Skeletal muscle cell (primary cell): Measurements from ENCODE around the gene SORBS1.

Source experiments
- DNase-seq: peaks from one replicate; pipeline ENCODE4 v3.0.0-alpha.2; 2010; ENCODE audit warnings: low read depth
- H3K4me3 ChIP-seq: 2 replicates; pipeline ENCODE4 v1.5.1; 2011; ENCODE audit warnings: low read depth, mild to moderate bottlenecking, control low read depth, low read length, moderate library complexity

The SORBS1 gene

DNA sequence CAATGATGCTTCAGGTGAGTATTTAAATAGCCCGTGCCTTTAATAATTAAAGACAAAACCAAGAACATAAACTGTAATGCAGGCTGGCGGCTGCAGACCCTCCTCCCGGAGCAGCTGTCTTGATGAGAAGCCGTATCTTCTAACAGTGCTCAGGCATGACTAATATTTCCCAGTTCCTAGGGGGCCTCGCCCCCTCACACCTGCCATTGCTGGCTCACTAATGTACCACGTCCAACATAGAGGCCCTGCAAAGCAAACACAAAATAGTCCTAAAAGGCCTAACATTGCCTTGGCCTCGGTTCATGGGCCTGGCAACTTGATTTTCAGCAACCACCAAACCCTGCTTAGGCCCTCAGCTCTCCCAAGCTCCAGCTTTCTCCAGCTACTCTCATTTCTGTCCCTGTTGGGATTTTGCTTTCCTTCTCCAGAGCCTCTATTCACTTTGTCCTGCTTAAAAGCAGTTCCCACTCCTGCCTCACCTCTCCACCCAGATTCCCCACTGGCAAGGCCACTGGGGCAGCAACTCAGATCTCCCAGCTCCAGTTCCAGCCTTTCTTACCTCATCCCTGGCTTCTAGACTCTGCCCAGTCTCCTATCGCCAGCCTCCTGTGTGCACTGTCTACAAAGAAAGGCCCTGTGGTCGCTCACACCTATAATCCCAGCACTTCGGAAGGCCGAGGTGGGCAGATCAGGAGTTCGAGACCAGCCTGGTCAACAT is 16.2 kb downstream of the SORBS1 start:
- DNase-seq, result no peak

DNA sequence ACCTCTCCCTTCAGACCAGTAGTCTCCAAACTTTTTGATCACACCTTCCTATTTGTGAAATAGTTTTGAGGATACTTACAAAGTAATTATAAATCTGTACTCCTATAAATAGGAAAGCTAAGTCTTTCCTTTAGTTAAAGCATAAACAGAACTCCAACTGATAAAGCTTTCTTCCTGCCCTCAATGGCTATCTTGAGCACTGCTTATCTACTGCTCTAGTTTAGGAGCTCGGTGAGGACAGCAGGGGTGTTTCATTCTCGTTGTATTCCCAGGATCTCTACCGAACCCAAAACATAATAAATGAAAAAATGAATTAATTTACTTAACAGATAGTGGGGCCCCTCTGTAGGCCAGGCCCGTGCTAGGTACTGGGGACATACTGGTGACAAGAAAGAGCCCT is 17.7 kb downstream of the SORBS1 start:
- DNase-seq, result no peak
- no peak overlapping the region for H3K4me3 ChIP-seq

More for the DNA sequence above, 16.2 kb downstream of the SORBS1 start:
- H3K4me3 ChIP-seq, result no peak overlapping the region

DNA sequence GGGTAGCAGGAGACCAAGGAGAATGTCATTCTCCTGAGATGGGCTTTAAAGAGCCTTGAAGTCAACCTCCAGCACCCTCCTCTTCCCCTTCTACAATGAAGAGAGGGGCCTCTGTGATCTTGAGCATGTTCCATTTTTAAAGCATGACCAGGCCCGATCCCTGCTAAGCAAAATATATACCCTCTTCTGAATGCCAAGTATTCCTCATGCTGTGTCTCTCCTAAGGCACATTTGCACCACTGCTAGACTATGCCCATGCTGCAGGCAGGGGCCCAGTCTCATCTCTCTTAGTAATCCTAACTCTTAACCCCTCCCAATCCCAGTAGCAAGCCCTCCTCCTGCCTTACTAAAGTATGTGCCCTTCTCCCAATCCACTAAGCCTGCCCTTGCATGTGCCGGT is 18.4 kb downstream of the SORBS1 start:
- no peak overlapping the region for H3K4me3 ChIP-seq
- no peak for DNase-seq

DNA sequence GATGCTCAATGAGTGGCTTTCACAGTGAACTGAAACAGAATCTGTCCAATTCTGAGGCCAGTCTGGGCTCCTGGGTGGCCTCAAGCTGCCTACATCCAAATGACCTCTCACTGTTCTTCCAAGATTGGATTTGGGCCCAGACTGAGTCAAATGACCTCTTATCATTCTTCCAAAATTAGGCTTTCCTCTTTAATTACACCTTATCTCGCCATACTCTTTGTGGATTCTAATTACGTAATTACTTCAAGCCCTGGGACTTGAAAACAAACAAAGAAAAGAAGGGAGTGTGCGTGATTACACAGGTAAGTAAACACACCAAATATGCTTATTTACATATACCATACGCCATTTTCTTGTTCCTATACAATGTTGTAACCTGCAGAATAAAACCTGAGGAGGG is 18.8 kb downstream of the SORBS1 start:
- H3K4me3 ChIP-seq, result no peak overlapping the region
- no peak for DNase-seq

DNA sequence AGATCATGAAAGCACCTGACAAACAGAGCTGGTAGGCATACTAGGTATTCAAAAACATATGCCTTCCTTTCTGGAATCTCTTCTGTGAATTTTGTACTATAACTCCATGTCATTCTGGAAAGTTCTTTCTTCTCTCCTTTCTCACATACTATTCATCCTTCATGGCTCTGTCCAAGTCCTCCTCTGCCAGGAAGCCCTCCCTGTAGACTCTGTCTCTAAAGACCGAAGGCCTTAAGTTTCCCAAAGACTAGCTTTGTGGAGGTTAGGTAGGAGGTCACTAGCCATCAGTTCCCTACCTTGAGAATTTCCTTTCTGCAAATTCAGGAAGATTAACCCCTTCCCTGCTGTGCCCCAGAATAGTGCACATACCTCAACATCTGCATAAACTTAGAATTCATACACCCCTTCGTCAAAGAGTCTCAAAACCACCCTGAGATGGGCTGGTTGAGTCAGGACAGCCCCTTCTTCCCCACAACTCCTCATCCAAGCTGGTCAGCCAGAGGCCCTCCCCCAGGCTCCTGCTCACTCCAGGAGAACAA is 20.6 kb downstream of the SORBS1 start:
- no peak overlapping the region for H3K4me3 ChIP-seq
- no peak for DNase-seq

DNA sequence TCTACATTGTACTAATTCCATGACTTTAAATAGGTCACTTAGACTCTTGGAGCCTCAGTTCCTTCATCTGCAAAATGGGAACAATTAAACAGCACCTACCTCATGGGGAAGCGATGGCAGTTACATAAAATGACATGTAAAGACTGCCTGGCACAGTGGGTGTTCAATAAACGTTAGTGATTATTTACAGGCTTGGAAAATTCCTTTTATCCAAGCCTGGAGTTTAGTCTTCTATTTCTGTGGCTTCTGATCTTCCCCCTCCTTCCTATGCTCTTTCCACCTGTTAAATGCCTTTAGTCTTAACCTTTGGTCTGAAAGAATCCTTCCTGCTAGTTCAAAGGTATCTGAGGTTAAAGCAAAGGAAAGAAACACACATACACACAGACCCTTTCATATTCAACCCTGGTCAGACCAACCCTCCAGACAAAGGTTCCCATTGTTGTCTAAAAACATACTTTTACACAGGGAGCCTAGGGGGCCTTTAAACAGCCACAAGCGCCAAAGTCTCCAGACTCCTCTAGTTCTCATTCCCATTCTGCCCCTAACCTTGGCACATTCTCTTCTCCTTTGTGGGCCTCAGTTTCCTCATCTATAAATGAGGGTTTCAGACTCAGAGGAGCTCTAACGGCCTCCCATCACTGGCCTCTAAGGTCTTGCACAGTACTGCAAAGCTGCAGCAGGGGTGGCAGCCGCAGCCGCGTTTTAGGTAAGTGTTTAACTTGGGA is 21.4 kb downstream of the SORBS1 start:
- H3K4me3 ChIP-seq, result no peak overlapping the region
- no peak for DNase-seq

DNA sequence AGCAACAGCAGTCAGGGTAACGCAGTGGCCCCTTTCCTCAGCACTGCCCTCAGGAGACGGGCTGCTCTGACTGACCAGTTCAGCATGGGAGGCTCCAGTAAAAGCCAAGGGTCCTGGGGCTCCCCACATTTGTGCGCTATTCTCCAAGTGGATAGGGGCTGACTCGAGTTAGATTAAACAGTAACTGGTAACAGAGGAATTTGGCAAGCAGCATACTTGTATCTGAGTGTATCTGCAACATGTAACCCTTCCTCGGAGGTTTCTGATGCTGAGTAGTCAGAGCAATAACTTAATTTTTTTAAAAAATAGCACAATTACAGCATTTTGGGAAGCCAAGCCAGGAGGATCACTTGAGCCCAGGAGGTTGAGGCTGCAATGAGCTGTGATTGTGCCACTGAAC is 22.8 kb downstream of the SORBS1 start:
- DNase-seq, result no peak
- H3K4me3 ChIP-seq, result no peak overlapping the region

DNA sequence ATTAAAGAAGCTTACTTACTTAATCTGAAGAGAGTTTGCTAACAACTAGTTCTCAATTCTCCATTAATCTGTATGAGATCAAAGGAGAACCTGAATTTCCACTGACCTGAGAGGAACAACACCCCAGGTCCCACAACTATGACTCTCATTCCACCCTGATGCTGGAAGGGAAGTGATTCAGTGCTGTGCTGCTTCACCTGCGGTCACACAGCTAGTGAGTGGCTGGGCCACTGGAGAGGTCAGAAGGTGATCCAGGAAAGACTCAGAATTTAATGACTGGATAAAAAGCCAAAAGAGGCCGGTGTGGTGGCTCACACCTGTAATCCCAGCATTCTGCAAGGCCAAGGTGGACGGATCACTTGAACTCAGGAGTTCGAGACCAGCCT is 23.6 kb downstream of the SORBS1 start:
- no peak for DNase-seq
- no peak overlapping the region for H3K4me3 ChIP-seq

DNA sequence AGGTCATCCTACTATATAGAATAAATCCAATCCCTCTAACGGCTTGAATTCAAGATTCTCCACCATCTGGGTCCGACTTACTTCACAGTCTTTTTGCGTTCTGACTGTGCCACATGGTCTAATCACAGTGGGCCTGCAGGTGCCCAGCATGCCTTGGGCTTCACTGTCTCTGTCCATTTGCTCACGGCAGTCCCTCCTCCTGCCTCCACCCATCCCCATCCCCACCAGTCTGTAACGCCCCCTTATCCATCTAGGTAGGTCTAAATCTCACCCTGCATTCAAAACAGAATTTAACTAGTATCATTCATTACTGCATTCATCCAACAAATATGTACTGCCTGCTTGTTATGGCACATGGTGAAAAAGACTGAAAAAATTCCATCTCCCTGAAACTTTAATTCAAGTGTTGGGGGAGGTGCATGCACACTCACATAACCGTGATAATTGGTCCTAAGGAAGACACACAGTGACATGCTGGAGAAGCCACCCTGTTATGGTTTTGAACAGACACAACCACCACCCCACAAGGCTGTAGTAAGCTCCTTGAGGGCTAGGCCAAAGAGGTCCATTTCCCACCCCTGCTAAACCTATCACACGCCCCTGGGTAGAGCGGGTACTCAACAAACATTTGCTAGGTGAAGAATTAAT is 24.2 kb downstream of the SORBS1 start:
- DNase-seq, result no peak
- H3K4me3 ChIP-seq, result no peak overlapping the region

DNA sequence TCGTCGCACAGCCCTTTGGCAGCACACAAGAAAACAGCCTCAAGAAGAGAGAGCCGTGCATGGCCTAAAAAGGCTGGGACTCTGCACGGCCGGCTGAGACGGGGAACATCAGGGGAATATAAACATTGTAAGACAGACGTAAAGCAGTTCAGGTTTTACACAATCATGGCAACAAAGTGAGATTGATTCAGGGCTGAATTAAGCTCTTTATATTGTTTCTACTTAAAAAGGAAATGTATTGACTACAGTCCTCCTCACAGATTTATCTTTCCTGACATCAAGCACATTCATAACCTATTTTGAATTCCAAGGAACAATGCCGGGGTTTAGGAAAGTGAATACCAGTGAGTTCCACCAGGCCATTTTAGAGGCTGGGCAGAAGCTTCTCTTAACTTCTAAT is 25.2 kb downstream of the SORBS1 start:
- no peak for DNase-seq
- no peak overlapping the region for H3K4me3 ChIP-seq

DNA sequence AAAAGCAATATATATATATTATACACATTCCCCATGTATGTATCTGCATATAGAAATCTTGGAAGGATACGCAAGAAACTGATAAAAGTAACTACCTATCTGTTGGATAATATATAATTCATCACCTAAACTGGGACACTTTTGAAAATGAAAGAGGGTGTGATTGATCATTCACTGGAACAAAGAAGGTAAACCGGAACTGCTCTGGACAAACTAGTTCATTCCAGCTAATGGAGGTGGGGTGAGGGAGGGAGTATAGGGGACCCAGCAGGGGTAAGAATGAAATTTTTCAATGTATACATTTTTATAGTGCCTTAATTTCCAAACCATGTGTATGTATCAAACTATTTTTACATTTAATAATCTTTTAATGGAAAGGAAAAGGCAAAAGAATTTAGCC is 25.6 kb downstream of the SORBS1 start:
- no peak overlapping the region for H3K4me3 ChIP-seq
- DNase-seq, result no peak

DNA sequence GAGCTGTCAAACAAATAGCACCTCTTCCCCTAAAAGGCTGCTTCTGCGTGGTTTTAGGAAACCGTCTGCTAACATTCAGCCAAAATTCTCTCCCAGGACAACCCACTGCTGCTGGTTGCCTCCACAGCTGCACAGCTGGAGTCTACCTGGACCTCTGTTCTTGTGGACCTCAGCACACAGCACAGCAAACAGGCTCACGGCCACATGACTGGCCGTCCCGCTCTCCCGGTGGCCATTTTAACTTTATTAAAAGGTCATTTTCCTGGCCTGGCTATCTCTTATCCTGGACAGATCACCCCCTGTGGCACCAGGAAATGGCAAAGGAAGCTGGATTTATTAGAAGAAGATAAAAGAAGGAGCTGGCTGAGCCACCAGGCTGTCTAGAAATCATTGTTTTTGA is 27.6 kb downstream of the SORBS1 start:
- no peak for DNase-seq
- H3K4me3 ChIP-seq, result no peak overlapping the region

DNA sequence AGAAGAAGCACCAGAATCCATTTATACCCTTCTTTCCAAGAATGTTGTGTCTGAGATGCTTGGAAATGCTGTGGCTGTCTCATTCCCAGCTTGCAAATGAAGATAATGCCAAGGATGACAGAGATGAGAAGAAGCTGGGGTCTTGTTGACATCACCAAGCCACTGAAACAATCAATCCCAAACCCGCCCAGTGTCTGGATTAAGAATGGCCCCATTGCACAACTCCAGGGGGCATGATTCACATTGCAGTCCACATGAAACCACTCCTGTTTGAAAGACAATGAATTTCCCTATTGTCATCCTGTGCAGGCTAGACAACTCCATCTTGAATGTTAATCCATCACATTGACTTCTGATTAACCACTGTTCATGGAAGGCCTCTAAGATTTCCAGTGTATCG is 28.6 kb downstream of the SORBS1 start:
- no peak overlapping the region for H3K4me3 ChIP-seq
- DNase-seq, result no peak

DNA sequence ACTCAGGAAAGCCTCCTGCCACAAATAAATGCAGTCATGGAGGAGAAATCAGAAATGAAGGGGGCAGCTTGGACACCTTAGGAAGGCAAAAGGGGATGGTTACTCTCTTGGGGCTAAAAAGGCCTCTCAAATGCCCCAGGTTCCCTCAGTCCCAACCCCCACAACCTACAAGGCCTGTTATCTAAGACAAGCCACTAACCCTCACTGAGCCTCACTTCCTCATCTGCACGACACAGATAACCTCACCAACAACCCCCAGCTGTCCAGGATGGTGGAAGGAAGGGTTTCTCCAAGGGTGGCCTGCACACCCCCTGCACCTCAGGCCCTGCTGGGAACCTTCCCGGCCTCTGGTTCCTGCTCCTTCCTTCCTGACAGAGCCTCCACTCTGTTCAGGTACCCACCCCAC is 29.2 kb downstream of the SORBS1 start:
- H3K4me3 ChIP-seq, result no peak overlapping the region
- DNase-seq, result no peak

DNA sequence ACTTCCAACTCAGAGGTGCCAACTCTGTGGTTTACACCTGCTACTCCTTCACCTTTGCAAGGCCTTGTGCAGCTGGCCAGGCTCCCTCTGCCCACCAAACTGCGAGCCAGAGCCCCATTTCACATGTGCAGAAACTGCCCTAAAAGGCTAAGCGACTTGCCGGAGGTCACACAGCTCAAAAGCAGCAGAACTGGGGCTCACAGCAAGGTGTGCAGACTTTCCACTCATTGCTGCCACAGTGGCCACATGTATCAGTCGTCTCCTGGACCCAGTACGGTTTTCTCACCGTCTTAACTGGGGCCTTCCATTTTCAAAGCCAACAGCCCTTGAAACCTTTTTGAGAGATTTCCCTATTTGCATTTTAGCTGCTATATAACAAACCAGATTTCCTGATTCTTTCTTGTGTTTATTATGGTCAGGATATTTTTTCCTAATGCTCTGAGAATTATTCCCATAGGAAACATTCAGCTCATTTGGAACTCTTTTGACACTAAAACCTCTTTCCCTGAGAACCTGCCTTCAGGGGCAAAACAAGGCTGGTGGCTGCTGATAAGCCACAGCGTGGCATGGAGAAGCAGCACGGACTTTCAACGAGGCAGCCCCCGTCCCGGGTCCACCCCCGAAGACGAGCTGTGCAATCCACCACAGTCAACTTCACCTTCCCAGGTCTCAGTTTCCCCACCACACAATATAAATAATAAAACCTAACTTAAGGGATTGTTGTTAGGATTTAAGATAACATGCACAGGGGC is 29.9 kb downstream of the SORBS1 start:
- no peak overlapping the region for H3K4me3 ChIP-seq
- DNase-seq, result no peak

DNA sequence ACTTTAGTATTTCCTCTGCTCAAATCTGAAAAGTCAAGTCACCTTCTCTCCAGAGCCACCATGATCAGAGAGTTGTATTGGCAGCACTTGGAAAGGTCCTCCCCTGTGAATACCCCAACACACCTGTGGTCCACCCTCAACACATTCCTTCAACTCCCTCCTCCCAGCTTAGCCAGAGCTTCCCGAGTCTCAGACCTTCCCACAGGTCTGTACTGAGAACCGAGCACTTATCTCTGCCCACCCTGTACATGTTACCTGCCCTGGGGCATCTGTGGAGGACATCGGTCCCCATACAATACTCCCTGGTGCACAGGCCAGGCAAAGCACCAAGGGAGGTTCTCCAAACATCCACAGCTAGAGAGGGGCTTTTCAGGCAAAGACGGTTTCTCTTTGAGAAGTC is 30.6 kb downstream of the SORBS1 start:
- no peak overlapping the region for H3K4me3 ChIP-seq
- DNase-seq, result no peak

DNA sequence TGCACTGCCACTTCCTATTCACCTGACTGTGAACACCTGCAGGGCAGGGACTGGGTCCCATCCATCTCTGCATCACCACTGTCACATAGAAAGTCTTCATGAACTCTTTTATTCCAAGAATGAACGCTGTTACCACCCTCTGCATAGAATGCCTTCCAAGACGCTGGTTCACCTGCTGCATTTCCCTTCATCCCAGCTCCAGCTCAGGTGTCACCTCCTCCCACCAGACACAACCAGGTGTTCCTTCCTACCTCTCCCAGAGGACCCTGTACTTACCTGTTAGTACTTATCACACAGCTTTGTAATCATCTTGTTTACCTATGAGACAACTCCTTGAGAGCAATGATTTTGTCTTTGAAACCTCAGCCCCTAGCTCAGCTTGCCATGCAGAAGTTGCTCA is 31.1 kb downstream of the SORBS1 start:
- no peak for DNase-seq
- H3K4me3 ChIP-seq, result no peak overlapping the region

DNA sequence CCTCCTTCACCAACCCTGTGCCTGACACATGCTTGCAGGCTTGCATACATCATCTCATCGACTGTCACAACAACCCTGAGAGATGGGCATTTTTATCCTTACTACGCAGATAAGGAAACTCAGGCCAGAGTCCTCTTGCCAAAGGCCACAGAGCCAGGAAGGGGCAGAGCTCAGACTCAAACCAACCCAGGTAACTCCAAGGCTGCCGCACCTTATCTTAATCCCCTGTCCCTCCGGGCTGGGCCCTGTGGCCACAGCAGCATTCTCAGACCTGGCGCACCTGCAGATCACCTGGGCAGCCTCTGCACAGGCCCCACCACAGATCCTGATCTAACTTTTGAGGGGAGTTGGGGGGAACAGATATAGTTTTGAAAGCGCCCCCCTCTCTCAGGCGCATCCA is 35.1 kb downstream of the SORBS1 start:
- no peak overlapping the region for H3K4me3 ChIP-seq
- no peak for DNase-seq

DNA sequence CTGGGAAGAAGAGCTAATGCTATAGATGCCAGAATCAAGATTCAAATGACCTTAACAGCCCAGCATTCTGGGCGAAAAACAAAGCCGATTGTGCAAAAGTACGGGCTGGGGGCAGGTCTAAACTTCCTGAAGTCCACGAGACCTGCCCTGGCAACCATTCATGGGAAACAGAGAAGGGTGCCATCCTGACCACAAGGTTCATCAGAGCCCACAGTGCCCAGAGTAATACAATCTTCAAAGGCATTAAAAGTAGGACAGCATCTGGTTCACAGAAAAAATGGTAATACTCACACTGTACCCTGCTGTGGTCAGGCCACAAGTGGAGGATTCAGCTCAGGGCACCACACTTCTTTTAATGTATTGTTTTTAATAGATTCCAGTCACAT is 36.1 kb downstream of the SORBS1 start:
- DNase-seq, result no peak
- H3K4me3 ChIP-seq, result no peak overlapping the region
